ENCODE measurements around the gene CLCA2.

CLCA2 gene

GRCh38 chr1:86505564-86505902 is 81.6 kb downstream of the CLCA2 start:
- H3K27ac Mint-ChIP-seq = no peak overlapping the region
- H3K36me3 Mint-ChIP-seq (ENCODE audit: low read depth) = no peaks in the 10 kb centered on the region
- DNase-seq = no peak
- peaks cover 25% of the 10 kb centered on the region for H3K4me1 Mint-ChIP-seq
- no peak for TF ChIP-seq CTCF (IDR thresholded peaks at IDR 0.05)
- no peaks in the 10 kb centered on the region for H3K9me3 Mint-ChIP-seq
- peaks cover 19% of the 10 kb centered on the region for H3K27me3 Mint-ChIP-seq (ENCODE audit: low read depth, poor library complexity)
- H3K4me3 Mint-ChIP-seq = no peak overlapping the region
